K562 (cell line): ENCODE data around the gene GALNT9. TPM values are rescaled to one million over a fixed set of nuclear protein-coding genes. Genes with fewer than 3 reads are reported as not detected.

Experiments used
- ATAC-seq: fragments of 200-7000 bp; cut with Tn5 transposase; 3 replicates; pipeline ENCODE4 v1.9.1; 2020; ENCODE audit warnings: moderate library complexity
- BruUV-seq: library from RNA; stranded (reverse); fragments of 400-500 nt; replicated peaks from 2 replicates; lab custom pipeline; 2021; lab: Mats Ljungman, UMichigan
- CTCF ChIA-PET: fragments of 300-600 bp; formaldehyde crosslinking; extraction: SDS; loops from one replicate; lab custom pipeline; 2021; ENCODE audit warnings: low intra/inter-chr PET ratio; lab: Yijun Ruan, JAX
- POLR2A ChIA-PET: fragments of 300-600, 350-650 bp; sonication (Branson Sonifier 250); formaldehyde crosslinking; extraction: SDS; loops from one replicate; lab custom pipeline; 2021; ENCODE audit warnings: antibody characterized with exemption, inconsistent platforms; lab: Yijun Ruan, JAX
- DNase-seq, 4 experiments: peaks; one replicate each; pipeline versions ENCODE4 v3.0.0 to v3.0.0-alpha.2; 2011 to 2018; ENCODE audit warnings: low spot score in 3 of 4, mixed read lengths in 3 of 4; ENCODE audit errors: extremely low read depth in 1 of 4
- FAIRE-seq: peaks from 2 replicates; lab custom pipeline; 2011; peaks lifted over from hg19 to GRCh38; lab: Jason Lieb, UNC
- H2AFZ ChIP-seq: 2 replicates; pipeline ENCODE4 v1.6.0; 2011; ENCODE audit warnings: low read depth, low read length, control low read depth, inconsistent platforms
- H3K27ac ChIP-seq: fragments of 200-600 bp; 3 replicates; pipeline ENCODE4 v1.8.0; 2011; ENCODE audit warnings: low read depth, mild to moderate bottlenecking, control low read depth, inconsistent platforms, low read length, moderate library complexity, mixed read lengths; ENCODE audit errors: extremely low read depth
- H3K27me3 ChIP-seq, 2 experiments: fragments of 300-600 bp in 1 of 2; 2 replicates in 1 of 2; 3 replicates in 1 of 2; pipeline versions ENCODE4 v1.6.0 to v1.8.0; 2011; ENCODE audit warnings: inconsistent platforms in 2 of 2, low read length in 2 of 2, mild to moderate bottlenecking in 1 of 2, mixed read lengths in 1 of 2, moderate library complexity in 1 of 2; ENCODE audit not compliant: control insufficient read depth in 2 of 2, insufficient read depth in 2 of 2
- H3K36me3 ChIP-seq: fragments of 300-600 bp; 3 replicates; pipeline ENCODE4 v1.8.0; 2011; ENCODE audit warnings: mild to moderate bottlenecking, low read length, inconsistent platforms; ENCODE audit not compliant: control insufficient read depth, insufficient read depth
- H3K4me1 ChIP-seq, 2 experiments: fragments of 200-600 bp in 1 of 2; replicated peaks in 1 of 2; 2 replicates in 1 of 2; 3 replicates in 1 of 2; pipeline versions ENCODE4 v1.5.1 to v1.8.0; 2011; ENCODE audit warnings: inconsistent platforms in 2 of 2, low read length in 2 of 2, mild to moderate bottlenecking in 1 of 2, mixed read lengths in 1 of 2, moderate library complexity in 1 of 2; ENCODE audit not compliant: control insufficient read depth in 2 of 2, insufficient read depth in 2 of 2
- H3K4me2 ChIP-seq: 2 replicates; pipeline ENCODE4 v1.6.1; 2011; ENCODE audit warnings: low read length, control low read depth, inconsistent platforms, mixed read lengths; ENCODE audit not compliant: insufficient read depth
- H3K4me3 ChIP-seq: fragments of 200-600 bp; sonication (generic), shearing (Covaris generic); 2 replicates; pipeline ENCODE4 v1.5.1; 2016; ENCODE audit warnings: control low read depth, inconsistent platforms
- H3K79me2 ChIP-seq: fragments of 200-600 bp; 3 replicates; pipeline ENCODE4 v1.8.0; 2011; ENCODE audit warnings: low read length, inconsistent platforms; ENCODE audit not compliant: control insufficient read depth, insufficient read depth
- H3K9ac ChIP-seq, 2 experiments: 2 replicates each; pipeline versions ENCODE4 v1.6.0 to v1.6.1; 2011; ENCODE audit warnings: low read depth in 2 of 2, low read length in 2 of 2, control low read depth in 1 of 2, inconsistent platforms in 1 of 2, mild to moderate bottlenecking in 1 of 2, mixed read lengths in 1 of 2; ENCODE audit not compliant: insufficient read depth in 1 of 2
- H3K9me1 ChIP-seq: one replicate; pipeline ENCODE4 v1.6.0; 2011; ENCODE audit warnings: inconsistent platforms, mild to moderate bottlenecking, low read length, moderate library complexity; ENCODE audit not compliant: control insufficient read depth, insufficient read depth
- H3K9me3 ChIP-seq: replicated peaks from 2 replicates; pipeline ENCODE4 v1.5.1; 2011; ENCODE audit warnings: low read depth, low read length, inconsistent platforms; ENCODE audit not compliant: control insufficient read depth, insufficient read depth
- H4K20me1 ChIP-seq: replicated peaks from 2 replicates; pipeline ENCODE4 v1.6.1; 2011; ENCODE audit warnings: low read length, inconsistent platforms, mixed read lengths; ENCODE audit not compliant: control insufficient read depth, insufficient read depth
- CTBP1 ChIP-seq: fragments of 450-650 bp; IDR thresholded peaks from 2 replicates; pipeline ENCODE4 v1.6.1; 2016; ENCODE audit warnings: borderline replicate concordance
- ETV6 ChIP-seq, 3 experiments: fragments of 150-350 bp in 1 of 3; sonication (generic) in 1 of 3; formaldehyde crosslinking in 1 of 3; IDR thresholded peaks; 2 replicates each; pipeline versions ENCODE4 v1.6.1 to v1.8.0; 2014 to 2022; ENCODE audit warnings: borderline replicate concordance in 2 of 3, low read depth in 2 of 3, antibody characterized with exemption in 1 of 3, low read length in 1 of 3, mild to moderate bottlenecking in 1 of 3, missing genetic modification reagents in 1 of 3
- HDAC3 ChIP-seq: fragments of 450-650 bp; IDR thresholded peaks from 2 replicates; pipeline ENCODE4 v1.6.1; 2018; ENCODE audit warnings: borderline replicate concordance, mild to moderate bottlenecking, moderate library complexity; ENCODE audit not compliant: partially characterized antibody
- KDM2B ChIP-seq: fragments of 250-450 bp; sonication (Bioruptor Pico); IDR thresholded peaks from 2 replicates; pipeline ENCODE4 v1.8.0; 2021; ENCODE audit warnings: mild to moderate bottlenecking, moderate library complexity
- KLF13 ChIP-seq: fragments of 450-650 bp; IDR thresholded peaks from 2 replicates; pipeline ENCODE4 v1.6.1; 2016; ENCODE audit warnings: missing genetic modification characterization, low read depth, mild to moderate bottlenecking, missing compliant biosample characterization, moderate library complexity, borderline replicate concordance
- MYBL2 ChIP-seq, 2 experiments: fragments of 450-650 bp in 1 of 2; sonication (generic) in 1 of 2; formaldehyde crosslinking in 1 of 2; IDR thresholded peaks; 2 replicates each; pipeline versions ENCODE4 v1.6.1 to v1.8.1; 2017 to 2022; ENCODE audit warnings: borderline replicate concordance in 1 of 2, inconsistent platforms in 1 of 2, low read depth in 1 of 2, mild to moderate bottlenecking in 1 of 2, missing genetic modification reagents in 1 of 2, moderate library complexity in 1 of 2
- PHB2 ChIP-seq: fragments of 450-650 bp; IDR thresholded peaks from 2 replicates; pipeline ENCODE4 v1.6.1; 2017; ENCODE audit warnings: low read depth
- RBM39 ChIP-seq: fragments of 200-400 bp; formaldehyde crosslinking; optimal IDR thresholded peaks from 2 replicates; pipeline ENCODE3; 2018; ENCODE audit warnings: low read depth, low read length
- SRSF7 ChIP-seq: fragments of 200-400 bp; formaldehyde crosslinking; optimal IDR thresholded peaks from 2 replicates; pipeline ENCODE3; 2017; ENCODE audit warnings: mild to moderate bottlenecking, low read depth, low read length
- STAG1 ChIP-seq: sonication (generic); formaldehyde crosslinking; IDR thresholded peaks from 2 replicates; pipeline ENCODE4 v1.5.0; 2020; ENCODE audit warnings: missing genetic modification reagents, borderline replicate concordance
- TAF7 ChIP-seq: fragments of 450-650 bp; IDR thresholded peaks from 2 replicates; pipeline ENCODE4 v1.6.1; 2016; ENCODE audit warnings: missing genetic modification characterization, missing compliant biosample characterization
- TAF9B ChIP-seq: fragments of 450-650 bp; IDR thresholded peaks from 2 replicates; pipeline ENCODE4 v1.6.1; 2018; ENCODE audit warnings: mild to moderate bottlenecking; ENCODE audit not compliant: partially characterized antibody
- TSC22D4 ChIP-seq: fragments of 450-650 bp; IDR thresholded peaks from 2 replicates; pipeline ENCODE4 v1.6.1; 2016; ENCODE audit warnings: missing genetic modification characterization, missing biosample characterization, control low read depth
- XRCC3 ChIP-seq: fragments of 450-650 bp; IDR thresholded peaks from 2 replicates; pipeline ENCODE4 v1.6.1; 2017; ENCODE audit warnings: mild to moderate bottlenecking, moderate library complexity
- ZBTB8A ChIP-seq: fragments of 450-650 bp; IDR thresholded peaks from 2 replicates; pipeline ENCODE4 v1.6.1; 2018; ENCODE audit warnings: mild to moderate bottlenecking, moderate library complexity; ENCODE audit not compliant: partially characterized antibody
- ZHX1 ChIP-seq: fragments of 150-350 bp; conservative IDR thresholded peaks from 2 replicates; pipeline ENCODE4 v1.6.1; 2014; ENCODE audit warnings: low read length
- ZNF699 ChIP-seq: fragments of 250-450 bp; sonication (Bioruptor Pico); IDR thresholded peaks from 2 replicates; pipeline ENCODE4 v1.8.0; 2021; ENCODE audit warnings: mild to moderate bottlenecking, moderate library complexity; ENCODE audit not compliant: insufficient replicate concordance
- WGBS: fragments of 100-300 bp; shearing (Covaris generic); methylation state at CpG from one replicate; pipeline ENCODE4 v1.1.6; 2016; ENCODE audit warnings: low coverage, mixed read lengths; ENCODE audit not compliant: insufficient coverage; ENCODE audit errors: missing lambda C conversion rate; 5-methylcytosine and 5-hydroxymethylcytosine counted together
- in situ Hi-C: fragments of 300-500 bp; cut with MboI; formaldehyde crosslinking; loops from 4 replicates; pipeline ENCODE4 v1.15.0; 2018; ENCODE audit warnings: inconsistent platforms, mixed read lengths
- intact Hi-C: fragments of 100-400 bp; cut with micrococcal nuclease; formaldehyde crosslinking; loops from 2 replicates; pipeline ENCODE4 v1.14.2; 2022
- polyA plus RNA-seq, 8 experiments: library from polyadenylated mRNA; depleted of rRNA in 4 of 8; stranded (reverse) in 5 of 8; unstranded in 3 of 8; fragments of >200 nt; fragmentation: Nextera tagmentation in 2 of 8; fragmentation: Illumina TruSeq in 1 of 8; extraction: Ambion mirVana in 2 of 8; extraction: Trizol in 1 of 8; gene quantifications; 2 replicates each; pipeline versions ENCODE4 v1.2.1 to v1.2.3, GENCODE V29; 2011 to 2014; ENCODE audit warnings: inconsistent platforms in 1 of 8, missing spikeins in 1 of 8
- total RNA-seq, 7 experiments: library from RNA; depleted of rRNA in 6 of 7; stranded (reverse); fragments of >200 nt in 6 of 7; fragmentation: Illumina TruSeq in 2 of 7; extraction: Trizol in 2 of 7; gene quantifications; 2 replicates each; pipeline versions ENCODE4 v1.2.1 to v1.2.3, GENCODE V29; 2011 to 2021; ENCODE audit warnings: low replicate concordance in 1 of 7
- TF ChIP-seq, protein P1 (sequence below), 2 experiments: fragments of 450-650 bp in 1 of 2; sonication (generic) in 1 of 2; formaldehyde crosslinking; conservative IDR thresholded peaks; 2 replicates each; pipeline versions ENCODE4 v1.4.0 to v1.8.1; 2020 to 2022; ENCODE audit warnings: mild to moderate bottlenecking in 1 of 2, missing genetic modification reagents in 1 of 2

Gene GALNT9
- total and polyA plus RNA-seq, 9 of the 15 experiments (the other 6 are each of a cell fraction or from before 2014, with no cell fraction given) = not detected

GRCh38 chr12:132214891-132215290 lies 114.5 kb downstream of the GALNT9 start (continued):
- no peak for TF ChIP-seq ZNF699 (CRISPR knock-in tag)

- CTCF ChIA-PET = no interaction called here
- no TSS peak for BruUV-seq
- WGBS = under 1% methylated on average over 13 of the region's 13 CpGs
- Histone ChIP-seq H3K27me3 (peaks cover 12 to 61% of the 10 kb centered on the region in 2 experiments), H3K36me3 (no peaks in the 10 kb centered on the region), H3K4me3 (no peak overlapping the region), H3K9me3 (no peaks in the 10 kb centered on the region), H3K9ac (no peak overlapping the region), H3K4me2 (no peak overlapping the region), H4K20me1 (0 out of 2 replicates have a peak, but pooled peaks cover 6% of the 10 kb centered on the region), H3K9me1 (no peaks in the 10 kb centered on the region), H3K79me2 (no peaks in the 10 kb centered on the region), H2AFZ (no peak overlapping the region), H3K27ac (no peak overlapping the region), H3K4me1 (peaks cover 0 to 17% of the 10 kb centered on the region in 2 experiments; a peak in 1 of 5 replicates)
- intact Hi-C loops (loop anchor here (10.0 kb wide), 1 partner anchor 59 kb away; no protein-coding TSS in a partner anchor), in situ Hi-C loops (no loop called here)
- POLR2A ChIA-PET = no interaction called here
- FAIRE-seq = no peak
- no peak for DNase-seq
- TF ChIP-seq XRCC3 (no peak), MYBL2 (IDR thresholded peaks at IDR 0.05; ENCODE audit: low read depth) (no peak), MYBL2 (CRISPR knock-in tag; IDR thresholded peaks at IDR 0.05; ENCODE audit: borderline replicate concordance) (no peak), TSC22D4 (no peak), TAF7 (tag) (no peak), ZHX1 (no peak), KDM2B (CRISPR knock-in tag) (no peak), HDAC3 (no peak), ETV6 (IDR thresholded peaks at IDR 0.05; ENCODE audit: borderline replicate concordance in 1 of 2, low read depth in 2 of 2, low read length in 1 of 2) (no peak), ETV6 (CRISPR knock-in tag; IDR thresholded peaks at IDR 0.05; ENCODE audit: borderline replicate concordance) (no peak), ZBTB8A (no peak), STAG1 (CRISPR knock-in tag) (no peak), SRSF7 (no peak), RBM39 (no peak), KLF13 (tag) (no peak), TAF9B (no peak), PHB2 (no peak), CTBP1 (no peak)
- TF ChIP-seq, protein P1, sequence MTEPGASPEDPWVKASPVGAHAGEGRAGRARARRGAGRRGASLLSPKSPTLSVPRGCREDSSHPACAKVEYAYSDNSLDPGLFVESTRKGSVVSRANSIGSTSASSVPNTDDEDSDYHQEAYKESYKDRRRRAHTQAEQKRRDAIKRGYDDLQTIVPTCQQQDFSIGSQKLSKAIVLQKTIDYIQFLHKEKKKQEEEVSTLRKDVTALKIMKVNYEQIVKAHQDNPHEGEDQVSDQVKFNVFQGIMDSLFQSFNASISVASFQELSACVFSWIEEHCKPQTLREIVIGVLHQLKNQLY (CRISPR knock-in tag; conservative IDR thresholded peaks at IDR 0.05) = no peak
- ATAC-seq = no peak
Measured at GRCh38 chr12:132214161-132214476, 115.3 kb downstream of the GALNT9 start.
